Activated T-cell treated with anti-CD3 and anti-CD28 coated beads, Interleukin-2, amount 50 U/mL, for 72 hours (primary cell): ENCODE results near the gene COX10. TPM values are rescaled to one million over a fixed set of nuclear protein-coding genes. Genes with fewer than 3 reads are reported as not detected.
"Not testable (repeated sequence)": the region's sequence is repeated elsewhere in the genome, so short reads cannot be mapped to it uniquely, and the experiment has no call there.

Experiments
- ATAC-seq, 2 donors: fragments of 150-1000 bp; cut with Tn5 transposase; replicated peaks in 1 of 2; 2 replicates each; pipeline ENCODE4 v1.10.0; 2021; ENCODE audit warnings: moderate library complexity in 2 of 2, mild to moderate bottlenecking in 1 of 2
- DNase-seq, 2 donors: peaks; one replicate each; pipeline ENCODE4 v3.0.0; 2021 to 2022; ENCODE audit warnings: mixed read lengths in 1 of 2
- H3K27ac Mint-ChIP-seq: one replicate; pipeline ENCODE4 v1.8.0; 2022; ENCODE audit warnings: mild to moderate bottlenecking, moderate library complexity, mixed read lengths
- H3K27me3 Mint-ChIP-seq: one replicate; pipeline ENCODE4 v1.8.0; 2022; ENCODE audit warnings: low read depth, mixed read lengths
- H3K36me3 Mint-ChIP-seq, 2 donors: one replicate each; pipeline ENCODE4 v1.8.0; 2022; ENCODE audit warnings: mixed read lengths in 2 of 2, mild to moderate bottlenecking in 1 of 2; ENCODE audit not compliant: insufficient read depth in 2 of 2
- H3K4me1 Mint-ChIP-seq: one replicate; pipeline ENCODE4 v1.8.0; 2022; ENCODE audit warnings: low read depth, mixed read lengths
- H3K4me3 Mint-ChIP-seq, 2 donors: one replicate each; pipeline ENCODE4 v1.8.0; 2022; ENCODE audit warnings: mild to moderate bottlenecking in 2 of 2, mixed read lengths in 2 of 2, moderate library complexity in 2 of 2
- H3K9me3 Mint-ChIP-seq, 2 donors: one replicate each; pipeline ENCODE4 v1.8.0; 2022; ENCODE audit warnings: mixed read lengths in 2 of 2
- total RNA-seq, 2 donors: library from RNA; stranded (reverse); gene quantifications; one replicate each; pipeline ENCODE4 v1.2.3, GENCODE V29; 2022

COX10 gene
- 10 to 100 TPM; 30.7 to 31.5 TPM for total RNA-seq

- Mint-ChIP-seq H3K36me3 (peaks cover 8 to 12% of the 10 kb centered on the region in 2 donors), H3K27me3 (no peaks in the 10 kb centered on the region), H3K4me3 (peak within 1 kb of the TSS; percentile 84 to 97), H3K27ac (peak within 1 kb of the TSS; percentile 95), H3K9me3 (no peaks in the 10 kb centered on the region), H3K4me1 (peaks cover 65% of the 10 kb centered on the region)
- ATAC-seq, result peak; percentile 96 to 97
- DNase-seq, result peak; percentile 89 to 91
Measured at GRCh38 chr17:14069251-14070021, at the start of gene COX10. TSS of gene COX10 (plus strand) at chr17:14069504. CDS start at chr17:14069606, 102 bp downstream.

GRCh38 chr17:14021651-14022294 is 47.5 kb upstream of the COX10 start:
- not testable (repeated sequence) for H3K4me3 Mint-ChIP-seq, ATAC-seq

DNA sequence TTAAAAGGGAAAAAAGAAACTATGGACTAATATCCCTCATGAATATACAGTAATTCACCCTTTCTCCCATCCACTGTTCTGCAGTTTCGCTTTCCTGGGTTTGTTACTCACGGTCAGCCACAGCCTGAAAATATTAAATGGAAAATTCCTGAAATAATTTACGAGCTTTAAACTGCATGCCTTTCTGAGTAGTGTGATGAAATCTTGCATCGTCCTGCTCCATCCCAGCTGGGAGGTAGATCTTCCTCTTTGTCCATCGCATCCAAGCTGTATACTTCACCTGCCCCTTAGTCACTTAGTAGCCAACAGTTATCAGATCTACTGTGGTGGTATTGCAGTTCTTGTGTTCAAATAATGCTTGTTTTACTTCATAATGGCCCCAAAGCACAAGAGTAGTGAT is 39.5 kb upstream of the COX10 start:
- not testable (repeated sequence) for ATAC-seq, H3K9me3 Mint-ChIP-seq, H3K27ac Mint-ChIP-seq, H3K4me1 Mint-ChIP-seq, H3K27me3 Mint-ChIP-seq, H3K4me3 Mint-ChIP-seq, DNase-seq
- H3K36me3 Mint-ChIP-seq, result peaks cover 14 to 26% of the 10 kb centered on the region in 2 donors

More at GRCh38 chr17:14021651-14022294, 47.5 kb upstream of the COX10 start:
- H3K4me1 Mint-ChIP-seq, result peaks cover 16% of the 10 kb centered on the region
- not testable (repeated sequence) for H3K36me3 Mint-ChIP-seq, DNase-seq, H3K27me3 Mint-ChIP-seq, H3K9me3 Mint-ChIP-seq, H3K27ac Mint-ChIP-seq

- no peak overlapping the region for H3K27ac Mint-ChIP-seq
- H3K36me3 Mint-ChIP-seq, result peaks cover 15 to 32% of the 10 kb centered on the region in 2 donors
- DNase-seq, result no peak
Measured at GRCh38 chr17:14032234-14032633, 37.1 kb upstream of the COX10 start.

GRCh38 chr17:14033166-14033565 is 36.1 kb upstream of the COX10 start:
- peaks cover 3% of the 10 kb centered on the region for H3K4me1 Mint-ChIP-seq
- H3K27me3 Mint-ChIP-seq, result no peaks in the 10 kb centered on the region
- DNase-seq (no peak), ATAC-seq (no peak)
- H3K36me3 Mint-ChIP-seq, result peaks cover 15 to 32% of the 10 kb centered on the region in 2 donors
- peaks cover 0 to 6% of the 10 kb centered on the region in 2 donors for H3K9me3 Mint-ChIP-seq
- H3K4me3 Mint-ChIP-seq, result no peak overlapping the region
- H3K27ac Mint-ChIP-seq, result no peak overlapping the region

More at GRCh38 chr17:14032234-14032633, 37.1 kb upstream of the COX10 start:
- no peak for ATAC-seq
- Mint-ChIP-seq H3K4me3 (no peak overlapping the region), H3K4me1 (no peaks in the 10 kb centered on the region), H3K27me3 (no peaks in the 10 kb centered on the region), H3K9me3 (peaks cover 0 to 6% of the 10 kb centered on the region in 2 donors)

DNA sequence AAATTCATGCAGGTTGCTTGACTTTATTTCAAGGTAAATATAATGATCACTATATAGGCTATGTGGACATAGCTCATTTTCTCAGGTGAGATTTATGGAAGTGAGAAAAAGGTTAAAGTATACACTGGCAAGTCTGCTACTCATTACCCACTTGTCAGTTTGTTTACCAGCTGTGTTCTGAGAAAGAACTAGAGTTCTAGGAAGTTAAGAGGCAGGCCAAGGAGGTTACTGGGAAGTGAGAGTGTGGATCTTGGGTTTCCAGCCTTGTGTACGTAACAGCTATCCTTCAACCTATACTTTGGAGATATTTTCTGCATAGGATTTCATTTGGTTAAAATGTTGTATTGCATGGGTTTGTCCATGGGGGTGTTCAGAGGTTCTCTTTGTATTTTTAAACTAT is 31.9 kb upstream of the COX10 start:
- Mint-ChIP-seq H3K27me3 (no peaks in the 10 kb centered on the region), H3K4me3 (no peak overlapping the region), H3K27ac (no peak overlapping the region), H3K9me3 (peaks cover 2% of the 10 kb centered on the region in 2 donors), H3K36me3 (peaks cover 10 to 13% of the 10 kb centered on the region in 2 donors), H3K4me1 (peaks cover 17% of the 10 kb centered on the region)
- ATAC-seq, result no peak
- no peak for DNase-seq

DNA sequence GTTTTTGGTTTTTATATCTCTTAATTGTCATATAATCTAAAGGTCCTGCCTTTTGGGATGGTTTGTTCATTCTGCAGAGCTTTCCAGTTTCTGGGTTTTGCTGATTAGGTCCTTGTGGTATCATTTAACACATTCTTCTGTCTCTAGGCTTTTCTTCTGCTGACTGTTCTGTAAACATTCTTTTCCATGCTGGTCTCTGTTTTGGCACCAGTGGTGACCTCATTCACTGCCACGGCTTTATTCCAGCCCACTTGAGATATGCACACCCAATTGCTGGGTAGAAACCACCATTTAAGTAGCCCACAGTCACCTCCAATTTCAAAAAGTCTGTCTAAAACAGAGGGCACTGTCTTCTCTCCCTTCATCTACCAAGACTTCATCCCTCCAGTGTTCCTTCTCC is 31.1 kb upstream of the COX10 start:
- peaks cover 2% of the 10 kb centered on the region in 2 donors for H3K9me3 Mint-ChIP-seq
- H3K4me1 Mint-ChIP-seq, result peaks cover 23% of the 10 kb centered on the region
- DNase-seq, result no peak
- peaks cover 10 to 12% of the 10 kb centered on the region in 2 donors for H3K36me3 Mint-ChIP-seq
- peak in 1 of 2 donors; percentile 23 for ATAC-seq
- no peaks in the 10 kb centered on the region for H3K27me3 Mint-ChIP-seq
- no peak overlapping the region for H3K4me3 Mint-ChIP-seq
- no peak overlapping the region for H3K27ac Mint-ChIP-seq

- Mint-ChIP-seq H3K27ac (no peak overlapping the region), H3K27me3 (no peaks in the 10 kb centered on the region), H3K9me3 (peaks cover 0 to 2% of the 10 kb centered on the region in 2 donors), H3K4me3 (peak overlapping the region in 1 of 2 donors; percentile 65), H3K36me3 (peaks cover 1 to 5% of the 10 kb centered on the region in 2 donors), H3K4me1 (peaks cover 46% of the 10 kb centered on the region)
- DNase-seq (peak in 1 of 2 donors; percentile 9), ATAC-seq (peak; percentile 75 to 92)
Measured at GRCh38 chr17:14042411-14042810, 26.9 kb upstream of the COX10 start.

DNA sequence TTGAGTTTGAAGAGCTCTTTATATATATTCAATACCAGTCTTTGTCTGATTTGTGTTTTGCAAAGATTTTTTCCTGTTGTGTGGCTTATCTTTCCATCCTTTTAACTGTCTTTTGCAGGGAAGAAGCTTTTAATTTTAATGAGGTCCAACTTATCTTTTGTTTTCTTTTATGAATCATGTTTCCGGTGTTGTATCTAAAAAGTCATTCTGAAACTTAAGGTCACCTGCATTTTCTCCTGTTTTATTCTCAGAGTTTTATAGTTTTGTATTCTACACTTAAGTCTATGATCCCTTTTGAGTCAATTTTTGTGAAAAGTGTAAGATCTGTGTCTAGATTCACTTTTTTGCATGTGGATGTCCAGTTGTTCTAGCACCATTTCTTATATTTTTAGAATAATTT is 24.6 kb upstream of the COX10 start:
- peak overlapping the region in 1 of 2 donors; percentile 43 for H3K4me3 Mint-ChIP-seq
- peaks cover 35% of the 10 kb centered on the region for H3K4me1 Mint-ChIP-seq
- DNase-seq (no peak), ATAC-seq (no peak)
- H3K27me3 Mint-ChIP-seq, result no peaks in the 10 kb centered on the region
- H3K36me3 Mint-ChIP-seq, result peaks cover 0 to 1% of the 10 kb centered on the region in 2 donors
- no peaks in the 10 kb centered on the region for H3K9me3 Mint-ChIP-seq
- no peak overlapping the region for H3K27ac Mint-ChIP-seq

- Mint-ChIP-seq H3K4me1 (peaks cover 33% of the 10 kb centered on the region), H3K36me3 (peaks cover 0 to 1% of the 10 kb centered on the region in 2 donors), H3K27ac (no peak overlapping the region), H3K9me3 (no peaks in the 10 kb centered on the region), H3K27me3 (no peaks in the 10 kb centered on the region), H3K4me3 (no peak overlapping the region)
- no peak for ATAC-seq
- no peak for DNase-seq
Measured at GRCh38 chr17:14046978-14047377, 22.3 kb upstream of the COX10 start.

DNA sequence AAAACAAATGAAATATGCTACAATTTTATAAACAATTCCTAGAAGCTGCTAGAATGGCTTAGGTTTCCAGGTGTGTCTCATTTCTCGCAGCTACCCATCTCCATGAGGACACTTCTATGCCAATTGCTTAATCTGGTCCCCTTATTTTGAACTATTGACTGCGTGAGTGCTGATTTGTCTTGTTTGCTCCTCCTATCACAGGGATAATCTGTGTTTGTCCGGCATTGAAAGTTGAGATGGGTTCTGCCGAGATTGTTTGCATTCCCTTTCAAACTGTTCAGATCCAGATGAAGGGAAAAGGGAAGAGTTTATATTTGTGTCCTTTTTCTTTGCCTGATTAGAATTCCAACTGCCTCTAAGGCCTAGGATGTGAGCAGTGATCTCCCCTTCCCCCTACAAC is 21.7 kb upstream of the COX10 start:
- Mint-ChIP-seq H3K9me3 (no peaks in the 10 kb centered on the region), H3K27me3 (no peaks in the 10 kb centered on the region), H3K27ac (no peak overlapping the region), H3K36me3 (peaks cover 0 to 1% of the 10 kb centered on the region in 2 donors), H3K4me3 (no peak overlapping the region), H3K4me1 (peaks cover 27% of the 10 kb centered on the region)
- ATAC-seq, result no peak
- no peak for DNase-seq

- H3K4me3 Mint-ChIP-seq, result no peak overlapping the region
- ATAC-seq (no peak), DNase-seq (peak in 1 of 2 donors; percentile 7)
- no peaks in the 10 kb centered on the region for H3K9me3 Mint-ChIP-seq
- peaks cover 23% of the 10 kb centered on the region for H3K4me1 Mint-ChIP-seq
- H3K36me3 Mint-ChIP-seq, result peaks cover 0 to 1% of the 10 kb centered on the region in 2 donors
- no peaks in the 10 kb centered on the region for H3K27me3 Mint-ChIP-seq
- H3K27ac Mint-ChIP-seq, result no peak overlapping the region
Measured at GRCh38 chr17:14048169-14048568, 21.1 kb upstream of the COX10 start.

DNA sequence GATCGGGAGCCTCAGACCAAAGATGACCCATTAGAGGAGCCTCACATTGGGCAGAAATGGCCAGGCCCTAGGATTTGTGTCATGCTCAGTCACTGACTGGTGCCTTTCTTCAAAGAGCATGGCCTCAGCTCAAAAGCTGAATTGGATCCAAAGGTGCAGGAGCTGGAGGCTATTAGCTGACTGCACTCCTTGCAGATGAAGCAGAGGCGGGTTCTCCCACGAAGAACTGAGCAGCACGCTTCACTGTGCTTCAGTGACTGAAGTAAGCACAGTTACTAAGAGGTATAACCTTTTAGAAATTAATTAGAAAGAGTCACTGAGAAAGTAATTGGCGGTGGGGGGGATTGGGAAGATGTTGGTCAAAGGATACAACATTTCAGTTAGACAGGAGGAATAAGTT is 18.7 kb upstream of the COX10 start:
- Mint-ChIP-seq H3K4me1 (peaks cover under 1% of the 10 kb centered on the region), H3K27ac (no peak overlapping the region), H3K36me3 (peaks cover 1 to 2% of the 10 kb centered on the region in 2 donors), H3K4me3 (no peak overlapping the region), H3K27me3 (no peaks in the 10 kb centered on the region), H3K9me3 (no peaks in the 10 kb centered on the region)
- ATAC-seq (no peak), DNase-seq (no peak)
